MM.1S (cell line): ENCODE results near the gene ATF7IP2.

Source experiments
- DNase-seq: peaks from one replicate; pipeline ENCODE4 v3.0.0-alpha.2; 2015
- H2AFZ ChIP-seq: fragments of 300-600 bp; sonication (generic); 2 replicates; pipeline ENCODE4 v1.6.0; 2016; ENCODE audit warnings: antibody characterized with exemption, low read length
- H3F3A ChIP-seq: fragments of 300-600 bp; sonication (generic); 2 replicates; pipeline ENCODE4 v1.6.1; 2016; ENCODE audit warnings: mild to moderate bottlenecking, antibody characterized with exemption, low read length, moderate library complexity, mixed read lengths; ENCODE audit not compliant: insufficient read depth
- H3K27ac ChIP-seq: fragments of 300-600 bp; sonication (generic); 2 replicates; pipeline ENCODE4 v1.5.1; 2016; ENCODE audit warnings: mild to moderate bottlenecking, low read length
- H3K27me3 ChIP-seq: fragments of 300-600 bp; sonication (generic); replicated peaks from 2 replicates; pipeline ENCODE4 v1.6.0; 2016; ENCODE audit warnings: low read length; ENCODE audit not compliant: insufficient read depth
- H3K36me3 ChIP-seq: fragments of 300-600 bp; sonication (generic); replicated peaks from 2 replicates; pipeline ENCODE4 v1.6.1; 2016; ENCODE audit warnings: mild to moderate bottlenecking, low read length, mixed read lengths; ENCODE audit not compliant: insufficient read depth
- H3K4me1 ChIP-seq: fragments of 300-600 bp; sonication (generic); 2 replicates; pipeline ENCODE4 v1.6.1; 2016; ENCODE audit warnings: low read length, mixed read lengths
- H3K4me2 ChIP-seq: fragments of 300-600 bp; sonication (generic); 2 replicates; pipeline ENCODE4 v1.6.0; 2016; ENCODE audit warnings: low read depth, low read length
- H3K4me3 ChIP-seq: fragments of 300-600 bp; sonication (generic); 2 replicates; pipeline ENCODE4 v1.5.1; 2016; ENCODE audit warnings: low read length, mixed read lengths
- H3K79me2 ChIP-seq: fragments of 300-600 bp; sonication (generic); 2 replicates; pipeline ENCODE4 v1.6.1; 2016; ENCODE audit warnings: mixed run types, low read length, mixed read lengths
- H3K9ac ChIP-seq: fragments of 300-600 bp; sonication (generic); 2 replicates; pipeline ENCODE4 v1.6.1; 2016; ENCODE audit warnings: low read length, mixed read lengths
- H3K9me2 ChIP-seq: fragments of 300-600 bp; sonication (generic); replicated peaks from 2 replicates; pipeline ENCODE4 v1.6.1; 2016; ENCODE audit warnings: mild to moderate bottlenecking, low read length, mixed read lengths; ENCODE audit not compliant: insufficient read depth
- H3K9me3 ChIP-seq: fragments of 300-600 bp; sonication (generic); replicated peaks from 2 replicates; pipeline ENCODE4 v1.6.1; 2016; ENCODE audit warnings: mild to moderate bottlenecking, low read length, mixed read lengths; ENCODE audit not compliant: insufficient read depth
- H4K20me1 ChIP-seq: fragments of 300-600 bp; sonication (generic); 2 replicates; pipeline ENCODE4 v1.6.1; 2016; ENCODE audit warnings: mild to moderate bottlenecking, low read length, moderate library complexity, mixed read lengths; ENCODE audit not compliant: insufficient read depth
- CTCF ChIP-seq: fragments of 300-600 bp; sonication (generic); IDR thresholded peaks from 2 replicates; pipeline ENCODE4 v1.5.1; 2016; ENCODE audit warnings: antibody characterized with exemption, low read length, mixed read lengths
- EZH2 ChIP-seq: fragments of 300-600 bp; sonication (generic); optimal IDR thresholded peaks from 2 replicates; pipeline ENCODE3; 2017; ENCODE audit warnings: low read depth, mild to moderate bottlenecking, antibody characterized with exemption, low read length, mixed read lengths
- EZH2phosphoT487 ChIP-seq: fragments of 300-600 bp; sonication (generic); IDR thresholded peaks from 2 replicates; pipeline ENCODE4 v1.6.1; 2018; ENCODE audit warnings: antibody characterized with exemption, low read length

Gene ATF7IP2

DNA sequence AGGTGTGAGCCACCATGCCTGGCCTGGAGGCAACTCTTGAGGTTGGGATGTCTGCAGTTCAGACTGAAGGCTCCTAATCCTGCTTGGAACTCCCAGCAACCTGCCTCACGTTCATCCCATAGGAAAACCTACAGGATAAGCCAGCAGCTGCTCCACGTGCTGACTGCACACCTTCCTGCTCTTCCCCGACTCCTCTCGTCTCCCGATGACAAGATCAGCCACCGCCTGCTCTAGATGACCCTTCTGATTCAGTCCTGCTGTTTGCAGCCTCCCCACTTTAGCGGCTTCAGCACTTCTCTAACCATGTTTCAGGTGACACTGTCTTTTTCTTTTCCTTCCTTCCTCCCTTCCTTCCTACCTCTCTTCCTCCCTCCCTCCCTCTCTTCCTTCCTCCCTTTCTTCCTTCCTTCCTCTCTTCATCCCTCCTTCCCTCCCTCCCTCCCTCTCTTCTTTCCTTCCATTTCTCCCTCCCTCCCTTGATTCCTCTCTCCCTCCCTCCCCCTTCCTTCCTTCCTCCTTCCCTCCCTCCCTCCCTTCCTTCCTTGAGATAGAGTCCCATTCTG lies 132.7 kb downstream of the ATF7IP2 start:
- Histone ChIP-seq H3K27ac (no peak overlapping the region), H3K9me2 (no peaks in the 10 kb centered on the region), H3K79me2 (no peaks in the 10 kb centered on the region), H3K4me1 (peaks cover 7% of the 10 kb centered on the region), H3K9me3 (no peaks in the 10 kb centered on the region), H3K4me2 (no peak overlapping the region), H3K36me3 (no peaks in the 10 kb centered on the region), H3K4me3 (no peak overlapping the region), H3K27me3 (no peaks in the 10 kb centered on the region), H3K9ac (no peak overlapping the region), H4K20me1 (no peaks in the 10 kb centered on the region), H3F3A (0 out of 2 replicates have a peak, but pooled peaks cover 5% of the 10 kb centered on the region), H2AFZ (no peak overlapping the region)
- no peak for TF ChIP-seq EZH2phosphoT487
- no peak for TF ChIP-seq EZH2
- TF ChIP-seq CTCF: no peak
- DNase-seq: no peak

DNA sequence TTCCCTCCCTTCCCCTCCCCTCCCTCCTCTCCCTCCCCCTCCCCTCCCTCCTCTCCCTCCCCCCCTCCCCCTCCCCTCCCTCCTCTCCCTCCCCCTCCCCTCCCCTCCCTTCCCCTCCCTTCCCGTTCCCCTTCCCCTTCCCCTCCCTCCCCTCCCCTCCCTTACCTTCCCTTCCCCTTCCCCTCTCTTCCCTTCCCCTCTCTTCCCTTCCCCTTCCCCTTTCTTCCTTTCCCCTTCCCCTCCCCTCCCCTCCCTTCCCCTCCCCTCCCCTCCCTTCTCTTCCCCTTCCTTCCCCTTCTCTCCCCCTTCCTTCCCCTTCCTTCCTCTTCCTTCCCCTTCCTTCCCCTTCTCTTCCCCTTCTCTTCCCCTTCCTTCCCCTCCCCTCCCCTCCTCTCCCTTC lies 133.4 kb downstream of the ATF7IP2 start:
- TF ChIP-seq CTCF (no peak), EZH2 (no peak), EZH2phosphoT487 (no peak)

DNA sequence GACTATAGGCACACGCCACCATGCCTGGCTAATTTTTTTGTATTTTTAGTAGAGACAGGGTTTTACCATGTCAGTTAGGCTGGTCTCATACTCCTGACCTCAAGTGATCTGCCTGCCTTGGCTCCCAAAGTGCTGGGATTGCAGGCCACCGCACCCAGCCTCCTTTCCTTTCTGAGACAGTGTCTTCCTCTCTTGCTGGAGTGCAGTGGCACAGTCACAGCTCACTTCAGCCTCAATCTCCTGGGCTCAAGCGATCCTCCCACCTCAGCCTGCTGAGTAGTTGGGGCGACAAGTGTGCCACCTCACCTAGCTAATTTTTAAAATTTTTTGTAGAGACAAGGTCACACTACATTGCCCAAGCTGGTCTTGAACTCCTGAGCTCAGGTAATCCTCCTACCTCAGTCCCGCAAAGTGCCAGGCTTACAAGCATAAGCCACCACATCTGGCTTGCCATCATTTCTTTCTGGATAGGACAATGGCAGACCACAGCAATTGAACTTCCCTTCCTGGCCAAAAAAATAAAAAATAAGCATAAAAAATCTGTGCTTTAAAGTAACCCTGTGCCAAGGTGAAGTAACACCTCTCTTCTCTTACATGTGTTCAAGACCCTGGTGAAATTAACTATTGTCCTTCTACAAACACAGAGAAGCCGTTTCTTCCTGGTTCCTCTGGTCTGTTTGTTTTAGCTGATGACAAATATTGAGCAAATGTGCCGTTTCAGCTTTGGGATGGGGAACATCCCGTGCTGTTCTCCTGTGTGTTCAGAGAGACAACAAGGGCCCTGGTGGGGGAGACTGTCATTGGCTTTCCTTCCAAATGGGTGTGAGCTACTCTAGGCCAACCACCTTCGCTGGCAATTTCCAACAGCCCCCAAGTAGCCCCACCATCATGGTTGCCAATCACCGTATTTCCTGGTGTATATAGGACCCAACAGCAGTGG lies 134.3 kb downstream of the ATF7IP2 start:
- H3K4me2 ChIP-seq: no peak overlapping the region
- H3K9me3 ChIP-seq: no peaks in the 10 kb centered on the region
- H2AFZ ChIP-seq: no peak overlapping the region

More for the DNA sequence above, 133.4 kb downstream of the ATF7IP2 start:
- H3K36me3 ChIP-seq: no peaks in the 10 kb centered on the region
- DNase-seq: no peak
- H4K20me1 ChIP-seq: no peaks in the 10 kb centered on the region
- no peaks in the 10 kb centered on the region for H3K27me3 ChIP-seq
- H3K9me3 ChIP-seq: no peaks in the 10 kb centered on the region
- 0 out of 2 replicates have a peak, but pooled peaks cover 5% of the 10 kb centered on the region for H3F3A ChIP-seq
- H2AFZ ChIP-seq: no peak overlapping the region
- H3K9me2 ChIP-seq: no peaks in the 10 kb centered on the region
- H3K9ac ChIP-seq: no peak overlapping the region
- H3K4me3 ChIP-seq: no peak overlapping the region
- no peaks in the 10 kb centered on the region for H3K79me2 ChIP-seq
- no peak overlapping the region for H3K4me2 ChIP-seq
- H3K27ac ChIP-seq: no peak overlapping the region
- H3K4me1 ChIP-seq: peaks cover 7% of the 10 kb centered on the region

More for the DNA sequence above, 134.3 kb downstream of the ATF7IP2 start:
- no peaks in the 10 kb centered on the region for H3K36me3 ChIP-seq
- no peaks in the 10 kb centered on the region for H4K20me1 ChIP-seq
- no peak for DNase-seq
- no peaks in the 10 kb centered on the region for H3F3A ChIP-seq
- H3K27me3 ChIP-seq: no peaks in the 10 kb centered on the region
- no peak overlapping the region for H3K9ac ChIP-seq
- no peaks in the 10 kb centered on the region for H3K79me2 ChIP-seq
- H3K27ac ChIP-seq: no peak overlapping the region
- no peak overlapping the region for H3K4me3 ChIP-seq
- no peaks in the 10 kb centered on the region for H3K9me2 ChIP-seq
- TF ChIP-seq EZH2phosphoT487 (no peak), CTCF (no peak), EZH2 (no peak)
- peaks cover 2% of the 10 kb centered on the region for H3K4me1 ChIP-seq
